ENCODE data around the gene RPGRIP1. TPM values are rescaled to one million over a fixed set of nuclear protein-coding genes. Genes with fewer than 3 reads are reported as not detected.
A peak's percentile ranks its signal among the peaks of the same experiment; 100 is the strongest.

The RPGRIP1 gene
- total RNA-seq, 1 donor, result not detected

DNA sequence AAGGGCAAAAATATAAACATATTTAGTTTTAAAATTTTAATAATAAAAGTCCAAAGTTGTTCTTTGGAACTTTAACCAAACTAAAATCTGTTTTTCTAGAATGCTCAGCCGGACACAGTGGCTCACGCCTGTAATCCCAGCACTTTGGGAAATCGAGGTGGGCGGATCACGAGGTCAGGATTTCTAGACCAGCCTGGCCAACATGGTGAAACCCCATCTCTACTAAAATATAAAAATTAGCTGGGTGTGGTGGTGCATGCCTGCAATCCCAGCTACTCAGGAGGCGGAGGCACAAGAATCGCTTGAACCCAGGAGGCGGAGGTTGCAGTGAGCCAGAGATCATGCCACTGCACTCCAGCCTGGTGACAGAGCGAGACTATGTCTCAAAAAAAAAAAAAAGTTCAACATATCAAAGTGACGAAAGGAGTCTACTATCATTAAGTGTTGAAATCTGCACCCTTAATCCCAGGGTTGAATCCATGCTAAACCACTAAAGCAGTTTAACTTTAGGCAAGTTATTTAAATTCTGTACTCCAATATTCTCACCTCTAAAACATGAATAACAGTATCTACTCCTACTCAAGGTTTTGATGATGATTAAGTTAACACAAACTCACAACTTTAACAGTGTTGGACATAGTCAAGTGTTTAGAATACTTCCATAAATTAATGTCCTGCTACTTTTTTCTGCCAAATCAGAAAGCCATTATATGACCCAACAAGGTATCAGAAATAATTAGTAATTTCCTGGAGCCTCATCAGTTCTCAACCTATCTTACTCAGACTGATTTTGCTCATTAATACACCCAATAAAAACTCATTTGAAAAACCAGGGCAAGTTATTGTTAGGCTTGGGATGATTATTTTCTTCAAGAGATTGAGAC is 21.6 kb upstream of the RPGRIP1 start:
- TF ChIP-seq, protein P1, sequence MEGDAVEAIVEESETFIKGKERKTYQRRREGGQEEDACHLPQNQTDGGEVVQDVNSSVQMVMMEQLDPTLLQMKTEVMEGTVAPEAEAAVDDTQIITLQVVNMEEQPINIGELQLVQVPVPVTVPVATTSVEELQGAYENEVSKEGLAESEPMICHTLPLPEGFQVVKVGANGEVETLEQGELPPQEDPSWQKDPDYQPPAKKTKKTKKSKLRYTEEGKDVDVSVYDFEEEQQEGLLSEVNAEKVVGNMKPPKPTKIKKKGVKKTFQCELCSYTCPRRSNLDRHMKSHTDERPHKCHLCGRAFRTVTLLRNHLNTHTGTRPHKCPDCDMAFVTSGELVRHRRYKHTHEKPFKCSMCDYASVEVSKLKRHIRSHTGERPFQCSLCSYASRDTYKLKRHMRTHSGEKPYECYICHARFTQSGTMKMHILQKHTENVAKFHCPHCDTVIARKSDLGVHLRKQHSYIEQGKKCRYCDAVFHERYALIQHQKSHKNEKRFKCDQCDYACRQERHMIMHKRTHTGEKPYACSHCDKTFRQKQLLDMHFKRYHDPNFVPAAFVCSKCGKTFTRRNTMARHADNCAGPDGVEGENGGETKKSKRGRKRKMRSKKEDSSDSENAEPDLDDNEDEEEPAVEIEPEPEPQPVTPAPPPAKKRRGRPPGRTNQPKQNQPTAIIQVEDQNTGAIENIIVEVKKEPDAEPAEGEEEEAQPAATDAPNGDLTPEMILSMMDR (IDR thresholded peaks at IDR 0.05; ENCODE audit: insufficient read depth, low read depth, low read length), result no peak
- DNase-seq (ENCODE audit: low read depth), result peak; percentile 37
- no peak overlapping the region for H3K4me3 ChIP-seq (ENCODE audit: low read depth, low read length)

DNA sequence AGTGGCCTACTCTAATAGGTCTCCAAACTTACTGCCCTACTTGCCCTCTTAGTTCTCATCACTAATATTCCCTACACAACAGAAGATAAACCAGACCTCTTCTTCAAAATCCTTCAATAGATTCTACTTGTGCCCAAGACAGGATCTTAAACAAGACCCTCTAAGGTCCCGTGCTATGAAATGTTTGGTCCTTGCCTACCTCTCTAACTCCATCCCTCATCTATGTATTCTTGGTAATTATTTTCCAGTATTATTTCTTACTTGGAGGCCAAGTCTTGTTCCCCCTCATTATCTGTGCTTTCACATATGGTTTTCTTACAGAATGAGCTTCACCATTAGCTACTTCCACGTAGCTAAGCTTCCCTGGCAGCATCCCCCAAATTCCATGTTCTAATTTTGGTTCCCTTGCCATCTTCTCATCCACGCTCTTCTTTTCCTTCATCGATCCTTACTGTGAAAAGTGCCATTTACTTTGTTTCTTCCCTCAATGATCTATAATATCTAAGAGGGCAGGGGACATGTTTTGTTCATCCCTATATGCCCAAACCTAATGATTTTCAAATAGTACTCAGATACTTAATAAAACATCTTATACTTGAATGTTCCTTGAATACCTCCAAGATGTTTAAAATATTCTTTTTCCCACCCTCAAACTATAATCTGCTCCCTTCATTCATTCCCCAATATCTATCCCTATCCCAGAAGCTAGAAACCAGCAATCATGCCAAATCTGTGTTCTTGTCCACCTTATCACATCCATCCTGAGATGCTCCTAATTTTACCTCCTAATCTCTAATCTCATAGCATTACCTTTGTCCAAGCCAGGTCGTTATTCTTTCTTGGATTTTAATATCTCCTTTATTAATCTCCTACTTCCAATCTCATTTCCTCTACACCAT is 20.7 kb upstream of the RPGRIP1 start:
- no peak overlapping the region for H3K4me3 ChIP-seq (ENCODE audit: low read depth, low read length)
- DNase-seq (ENCODE audit: low read depth), result no peak
- TF ChIP-seq, protein P1 (IDR thresholded peaks at IDR 0.05; ENCODE audit: insufficient read depth, low read depth, low read length), result no peak

DNA sequence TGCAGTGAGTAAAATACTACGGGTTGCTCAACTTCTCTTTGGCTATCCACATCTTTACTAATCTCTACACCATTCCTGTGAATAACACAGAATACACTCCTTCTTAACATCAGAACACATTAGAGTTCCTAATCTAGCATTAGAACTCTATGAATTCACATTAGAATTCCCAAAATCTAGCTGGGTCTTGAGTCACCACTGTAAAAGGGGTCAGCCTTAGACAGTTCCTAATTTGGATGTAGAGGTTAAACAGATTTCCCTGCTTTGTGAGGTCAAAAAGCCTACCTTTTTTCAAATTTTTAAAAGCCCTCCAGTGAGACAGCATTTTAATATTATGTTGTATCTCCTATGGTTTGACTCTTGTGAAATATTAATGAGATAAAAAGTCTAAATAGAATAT is 18.1 kb upstream of the RPGRIP1 start:
- DNase-seq (ENCODE audit: low read depth), result no peak
- TF ChIP-seq, protein P1 (IDR thresholded peaks at IDR 0.05; ENCODE audit: insufficient read depth, low read depth, low read length), result no peak
- no peak overlapping the region for H3K4me3 ChIP-seq (ENCODE audit: low read depth, low read length)

DNA sequence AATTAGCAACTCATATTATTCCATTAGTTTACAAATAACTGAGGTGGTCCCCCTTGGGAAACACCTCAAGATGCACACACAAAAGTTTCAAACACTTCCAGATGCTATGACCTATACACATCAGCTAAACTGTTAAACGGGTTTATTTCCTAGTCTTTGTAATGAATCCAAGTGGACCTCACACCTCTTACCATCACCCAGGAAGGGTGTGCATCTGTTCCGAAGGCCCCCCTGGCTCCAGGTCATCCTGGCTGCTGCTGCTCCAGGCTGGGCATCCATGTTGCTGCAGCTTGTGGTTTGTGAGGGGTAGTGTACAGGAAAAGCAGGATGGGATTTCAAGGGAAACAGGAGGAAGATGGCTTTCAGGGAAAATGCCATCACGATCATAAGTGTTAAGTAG is 17.5 kb upstream of the RPGRIP1 start:
- no peak for DNase-seq (ENCODE audit: low read depth)
- peak overlapping the region; percentile 3 for H3K4me3 ChIP-seq (ENCODE audit: low read depth, low read length)
- TF ChIP-seq, protein P1 (IDR thresholded peaks at IDR 0.05; ENCODE audit: insufficient read depth, low read depth, low read length), result no peak

DNA sequence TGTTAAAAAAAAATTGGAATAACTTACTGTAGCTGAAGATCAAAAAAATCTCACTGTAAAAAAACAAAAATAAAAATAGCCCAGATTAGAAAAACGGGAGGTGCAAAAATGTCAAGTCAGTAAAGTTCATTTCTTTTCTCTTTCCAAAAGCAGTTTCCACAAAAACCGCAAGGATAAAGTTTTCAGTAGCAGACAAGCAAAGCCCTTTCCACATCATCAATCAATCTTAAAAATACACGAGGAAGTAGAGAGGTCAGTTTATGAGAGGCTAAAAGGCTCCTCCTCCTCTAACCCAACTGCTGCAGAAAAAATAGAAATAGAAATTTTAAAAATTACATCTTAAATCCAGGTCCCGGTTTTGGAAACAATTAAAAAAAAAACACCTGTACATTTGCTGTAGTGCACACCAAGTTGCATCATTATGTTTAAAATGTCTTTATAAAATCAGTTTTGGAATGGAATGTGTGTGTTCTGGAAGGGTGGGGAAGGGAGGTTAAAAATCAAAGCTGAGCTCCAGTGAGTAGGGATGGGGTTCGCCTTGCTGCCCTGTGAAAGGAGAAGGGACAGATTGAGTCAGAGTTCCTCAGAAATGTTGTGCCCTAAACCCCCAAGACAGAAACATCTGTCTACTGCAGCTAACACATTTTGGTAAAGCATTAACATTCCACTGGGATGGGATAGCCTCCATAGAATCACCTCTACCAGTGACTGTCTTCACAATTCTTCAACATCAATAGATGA is 16.4 kb upstream of the RPGRIP1 start:
- peak; percentile 59 for DNase-seq (ENCODE audit: low read depth)
- TF ChIP-seq, protein P1 (IDR thresholded peaks at IDR 0.05; ENCODE audit: insufficient read depth, low read depth, low read length), result no peak
- H3K4me3 ChIP-seq (ENCODE audit: low read depth, low read length), result peak overlapping the region; percentile 16

DNA sequence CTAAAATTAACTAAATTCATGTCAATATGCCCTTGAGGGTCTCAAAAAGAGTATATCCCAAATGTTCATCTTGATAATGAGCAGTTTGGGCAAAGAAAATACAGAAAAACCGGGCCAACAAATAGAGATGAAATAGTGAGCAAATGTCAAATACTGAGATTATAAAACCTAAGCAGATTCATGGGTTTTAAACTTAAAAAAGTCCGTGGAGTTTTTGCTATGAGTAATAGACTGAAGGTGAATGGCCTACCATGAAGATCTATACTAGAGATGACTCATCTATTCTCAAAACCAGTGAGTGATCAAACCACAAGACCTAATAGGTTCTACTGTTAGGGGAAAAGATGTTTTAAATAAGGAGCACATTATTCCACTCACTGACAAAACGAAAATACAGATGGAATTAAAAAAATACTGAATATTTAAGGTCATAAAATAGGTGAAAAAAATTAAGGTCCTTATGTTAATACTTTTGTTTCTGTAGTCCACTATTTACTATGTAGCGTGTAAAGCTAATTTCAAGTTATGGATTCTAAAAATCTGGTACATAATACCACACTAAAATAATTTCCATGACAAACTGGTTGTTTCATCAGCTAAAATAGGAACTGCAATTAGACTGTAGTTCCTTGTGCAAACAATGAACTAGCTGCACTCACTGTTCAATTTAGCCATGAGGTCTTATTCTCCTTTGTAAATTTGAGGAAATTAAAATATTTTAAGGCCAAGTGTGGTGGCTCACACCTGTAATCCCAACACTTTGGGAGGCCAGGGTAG is 15.7 kb upstream of the RPGRIP1 start:
- no peak overlapping the region for H3K4me3 ChIP-seq (ENCODE audit: low read depth, low read length)
- TF ChIP-seq, protein P1 (IDR thresholded peaks at IDR 0.05; ENCODE audit: insufficient read depth, low read depth, low read length), result no peak
- peak; percentile 66 for DNase-seq (ENCODE audit: low read depth)
